Esophagus muscularis mucosa (tissue), 4 donors: ENCODE measurements around the gene ACSL6. TPM values are rescaled to one million over a fixed set of nuclear protein-coding genes. Genes with fewer than 3 reads are reported as not detected.

Experiments used
- DNase-seq: peaks from one replicate; pipeline ENCODE4 v3.0.0-alpha.2; 2017; ENCODE audit errors: extremely low spot score
- H3K27ac ChIP-seq, 4 donors: fragments of 200-600 bp; sonication (generic); replicated peaks in 1 of 4; 1 replicate in 3 of 4; 2 replicates in 1 of 4; pipeline ENCODE4 v1.5.1; 2016 to 2019; ENCODE audit warnings: mild to moderate bottlenecking in 1 of 4
- H3K27me3 ChIP-seq, 4 donors: fragments of 200-600 bp; sonication (generic); one replicate each; pipeline versions ENCODE4 v1.5.1 to v1.6.0; 2016 to 2019
- H3K36me3 ChIP-seq, 4 donors: fragments of 200-600 bp; sonication (generic); one replicate each; pipeline ENCODE4 v1.5.1; 2016 to 2019
- H3K4me1 ChIP-seq, 4 donors: fragments of 200-600 bp; sonication (generic); one replicate each; pipeline ENCODE4 v1.5.1; 2016 to 2019
- H3K4me3 ChIP-seq, 4 donors: fragments of 200-600 bp; sonication (generic); 1 replicate in 2 of 4; 2 replicates in 2 of 4; pipeline ENCODE4 v1.5.1; 2016 to 2019; ENCODE audit warnings: mild to moderate bottlenecking in 4 of 4, moderate library complexity in 1 of 4
- H3K9me3 ChIP-seq, 4 donors: fragments of 200-600 bp; sonication (generic); 1 replicate in 3 of 4; 2 replicates in 1 of 4; pipeline ENCODE4 v1.5.1; 2016 to 2019
- EP300 ChIP-seq: sonication (generic); formaldehyde crosslinking; IDR thresholded peaks from one replicate; pipeline ENCODE4 v1.6.1; 2017; ENCODE audit warnings: antibody characterized with exemption
- POLR2A ChIP-seq: fragments of 450-650 bp; IDR thresholded peaks from one replicate; pipeline ENCODE4 v1.6.1; 2017; ENCODE audit warnings: antibody characterized with exemption, moderate library complexity, mild to moderate bottlenecking, low read depth
- POLR2AphosphoS5 ChIP-seq, 2 donors: sonication (generic); formaldehyde crosslinking; IDR thresholded peaks; one replicate each; pipeline ENCODE4 v1.6.1; 2017; ENCODE audit warnings: antibody characterized with exemption in 2 of 2
- WGBS: methylation state at CpG from one replicate; pipeline ENCODE4 v1.1.5; 2018; 5-methylcytosine and 5-hydroxymethylcytosine counted together
- intact Hi-C: fragments of 100-400 bp; cut with DNase I; formaldehyde crosslinking; loops from one replicate; pipeline ENCODE4 v1.15.1; 2023
- total RNA-seq, 4 donors: library from RNA; depleted of rRNA; stranded (reverse); fragments of >200 nt; gene quantifications; one replicate each; pipeline versions ENCODE4 v1.1.0 to v1.2.1, GENCODE V29; 2016
- TF ChIP-seq, protein P1 (sequence below), 3 experiments: fragments of 200-600 bp in 2 of 3; fragments of 450-650 bp in 1 of 3; sonication (generic) in 2 of 3; IDR thresholded peaks; one replicate each; pipeline ENCODE4 v1.5.1; 2017 to 2019; ENCODE audit warnings: antibody characterized with exemption in 3 of 3, mild to moderate bottlenecking in 2 of 3, moderate library complexity in 1 of 3

Gene ACSL6
- total RNA-seq, 4 donors from 2014 or later: 1.6 to 2.6 (median 1.9) TPM

DNA sequence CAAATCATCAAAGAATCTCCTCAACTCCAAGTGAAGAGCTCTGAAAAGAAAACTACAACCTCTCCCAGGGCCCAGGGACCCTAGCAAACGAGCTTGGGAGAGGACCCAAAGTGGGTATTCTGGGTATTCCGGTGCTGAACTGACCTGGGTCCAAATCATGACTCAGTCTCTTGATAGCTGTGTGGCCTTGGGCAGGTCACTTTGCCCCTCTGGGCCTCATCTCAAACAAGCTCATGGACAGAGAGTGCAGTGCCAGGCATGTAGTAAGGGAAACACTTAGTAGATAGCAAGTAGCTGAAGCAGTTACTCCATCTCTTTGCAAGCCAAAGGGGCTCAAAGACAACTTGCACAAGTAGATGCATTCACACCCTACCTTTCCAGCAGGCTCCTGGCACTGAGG, 12.4 kb downstream of the ACSL6 start:
- intact Hi-C loops: no loop called here
- WGBS: 100% methylated on average over 2 of the region's 2 CpGs

DNA sequence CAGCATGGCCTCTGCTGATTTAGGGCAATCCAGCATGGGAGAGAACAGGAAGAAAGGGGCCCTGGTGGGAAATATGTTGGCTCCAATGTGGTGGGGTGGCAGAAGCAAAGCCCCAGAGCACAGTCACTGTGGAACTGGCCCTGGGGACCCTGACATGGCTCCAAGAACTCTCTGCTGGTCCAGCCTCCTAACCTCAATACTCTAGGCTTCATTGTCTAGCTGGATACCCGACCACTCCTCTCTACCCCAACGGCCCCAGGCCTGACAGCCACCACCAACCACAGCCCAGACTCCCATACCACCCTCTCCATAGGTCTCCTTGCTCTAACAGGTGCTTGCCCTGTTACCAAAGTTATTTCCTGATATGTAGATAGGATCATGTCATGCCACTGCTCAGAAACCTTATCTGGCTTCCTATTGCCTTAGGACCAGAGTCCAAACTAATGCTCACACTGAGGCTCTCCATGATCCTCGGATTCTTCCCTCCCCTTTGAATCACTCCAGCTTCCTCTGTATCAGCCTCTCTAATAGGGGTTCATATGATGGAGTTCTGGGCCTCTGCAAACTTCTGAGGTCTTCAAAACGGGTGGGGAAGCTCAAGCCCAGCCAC, 12.9 kb downstream of the ACSL6 start:
- no peak overlapping the region for H3K27ac ChIP-seq
- H3K4me1 ChIP-seq: peaks cover 8 to 17% (median 12%) of the 10 kb centered on the region in 4 donors
- no peaks in the 10 kb centered on the region for H3K36me3 ChIP-seq
- intact Hi-C loops: no loop called here
- no peaks in the 10 kb centered on the region for H3K9me3 ChIP-seq
- 77% methylated on average over 4 of the region's 4 CpGs for WGBS
- no peaks in the 10 kb centered on the region for H3K27me3 ChIP-seq
- no peak for DNase-seq
- TF ChIP-seq POLR2A (no peak), POLR2AphosphoS5 (IDR thresholded peaks at IDR 0.05) (no peak), EP300 (no peak)
- TF ChIP-seq, protein P1, sequence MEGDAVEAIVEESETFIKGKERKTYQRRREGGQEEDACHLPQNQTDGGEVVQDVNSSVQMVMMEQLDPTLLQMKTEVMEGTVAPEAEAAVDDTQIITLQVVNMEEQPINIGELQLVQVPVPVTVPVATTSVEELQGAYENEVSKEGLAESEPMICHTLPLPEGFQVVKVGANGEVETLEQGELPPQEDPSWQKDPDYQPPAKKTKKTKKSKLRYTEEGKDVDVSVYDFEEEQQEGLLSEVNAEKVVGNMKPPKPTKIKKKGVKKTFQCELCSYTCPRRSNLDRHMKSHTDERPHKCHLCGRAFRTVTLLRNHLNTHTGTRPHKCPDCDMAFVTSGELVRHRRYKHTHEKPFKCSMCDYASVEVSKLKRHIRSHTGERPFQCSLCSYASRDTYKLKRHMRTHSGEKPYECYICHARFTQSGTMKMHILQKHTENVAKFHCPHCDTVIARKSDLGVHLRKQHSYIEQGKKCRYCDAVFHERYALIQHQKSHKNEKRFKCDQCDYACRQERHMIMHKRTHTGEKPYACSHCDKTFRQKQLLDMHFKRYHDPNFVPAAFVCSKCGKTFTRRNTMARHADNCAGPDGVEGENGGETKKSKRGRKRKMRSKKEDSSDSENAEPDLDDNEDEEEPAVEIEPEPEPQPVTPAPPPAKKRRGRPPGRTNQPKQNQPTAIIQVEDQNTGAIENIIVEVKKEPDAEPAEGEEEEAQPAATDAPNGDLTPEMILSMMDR (IDR thresholded peaks at IDR 0.05): no peak
- H3K4me3 ChIP-seq: no peak overlapping the region

More for the DNA sequence above, 12.4 kb downstream of the ACSL6 start:
- H3K36me3 ChIP-seq: no peaks in the 10 kb centered on the region
- TF ChIP-seq EP300 (no peak), POLR2AphosphoS5 (IDR thresholded peaks at IDR 0.05) (no peak), POLR2A (no peak)
- TF ChIP-seq, protein P1 (IDR thresholded peaks at IDR 0.05): no peak
- H3K9me3 ChIP-seq: no peaks in the 10 kb centered on the region
- DNase-seq: no peak
- H3K27ac ChIP-seq: no peak overlapping the region
- H3K4me1 ChIP-seq: peaks cover 8 to 17% (median 12%) of the 10 kb centered on the region in 4 donors
- H3K27me3 ChIP-seq: no peaks in the 10 kb centered on the region
- H3K4me3 ChIP-seq: no peak overlapping the region

- Histone ChIP-seq H3K27me3 (no peaks in the 10 kb centered on the region), H3K4me1 (peaks cover under 1 to 12% (median 7%) of the 10 kb centered on the region in 4 donors), H3K36me3 (no peaks in the 10 kb centered on the region), H3K4me3 (no peak overlapping the region), H3K27ac (no peak overlapping the region), H3K9me3 (no peaks in the 10 kb centered on the region)
- no peak for DNase-seq
- TF ChIP-seq, protein P1 (IDR thresholded peaks at IDR 0.05): no peak
- no peak for TF ChIP-seq POLR2A
- TF ChIP-seq POLR2AphosphoS5 (IDR thresholded peaks at IDR 0.05): no peak
- intact Hi-C loops: no loop called here
- 89% methylated on average over 3 of the region's 3 CpGs for WGBS
Measured at GRCh38 chr5:131997727-131998117, 13.7 kb downstream of the ACSL6 start.

DNA sequence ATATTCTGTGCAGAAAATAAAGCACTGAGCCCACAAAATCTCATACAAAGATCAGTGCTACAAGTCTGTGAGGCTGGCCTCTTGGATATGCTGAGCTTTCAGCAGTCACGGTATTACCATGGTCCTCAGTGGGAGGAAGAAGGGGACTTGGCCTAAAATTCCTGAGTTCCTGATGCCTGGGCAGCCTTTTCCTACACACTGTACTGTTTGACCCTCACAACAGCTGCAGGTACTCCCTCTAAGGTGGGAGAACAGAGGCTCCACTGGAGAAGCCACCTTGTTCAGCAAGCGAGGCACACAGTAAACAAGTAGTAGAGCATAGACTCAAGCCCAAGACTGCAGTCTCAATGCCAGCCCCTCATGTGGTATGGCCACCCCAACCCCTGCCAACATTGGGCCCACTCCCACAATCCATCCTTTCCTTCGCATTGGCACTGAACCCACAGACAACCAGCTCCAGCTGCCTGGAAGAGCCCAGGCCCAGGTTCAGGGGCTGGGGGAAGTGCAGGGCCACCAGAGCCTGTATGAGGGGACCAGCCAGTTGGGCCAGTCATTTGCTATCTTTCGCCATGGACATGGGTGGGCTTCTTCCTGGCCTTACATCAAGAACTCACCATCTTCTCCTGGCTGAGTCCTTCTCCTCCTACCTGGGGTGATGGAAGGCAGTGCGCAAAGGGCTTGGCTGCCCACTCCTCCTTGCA, 14.3 kb downstream of the ACSL6 start:
- peaks cover 0 to 6% (median 2%) of the 10 kb centered on the region in 4 donors for H3K4me1 ChIP-seq
- TF ChIP-seq POLR2AphosphoS5 (IDR thresholded peaks at IDR 0.05) (no peak), POLR2A (no peak), EP300 (no peak)
- TF ChIP-seq, protein P1 (IDR thresholded peaks at IDR 0.05): no peak
- H3K36me3 ChIP-seq: no peaks in the 10 kb centered on the region
- intact Hi-C loops: no loop called here
- WGBS: 94% methylated on average over 5 of the region's 5 CpGs
- H3K27me3 ChIP-seq: no peaks in the 10 kb centered on the region
- no peak overlapping the region for H3K4me3 ChIP-seq
- no peak overlapping the region for H3K27ac ChIP-seq
- H3K9me3 ChIP-seq: no peaks in the 10 kb centered on the region
- DNase-seq: no peak
